IPS DF 19.7 (cell line): Measurements from ENCODE around the gene LACTBL1.

ENCODE experiments used
- DNase-seq: peaks from one replicate; pipeline ENCODE4 v3.0.0-alpha.2; 2013; ENCODE audit warnings: low read depth, low spot score

Gene LACTBL1

GRCh38 chr1:22913421-22914141, 59.1 kb downstream of the LACTBL1 start:
- no peak for DNase-seq

GRCh38 chr1:22912311-22912710, 60.4 kb downstream of the LACTBL1 start:
- DNase-seq = no peak

- no peak for DNase-seq
Measured at GRCh38 chr1:22910986-22911651, 61.5 kb downstream of the LACTBL1 start.

GRCh38 chr1:22910286-22910685, 62.4 kb downstream of the LACTBL1 start:
- no peak for DNase-seq

- DNase-seq = no peak
Measured at GRCh38 chr1:22908880-22909426, 63.7 kb downstream of the LACTBL1 start.

- DNase-seq = no peak
Measured at GRCh38 chr1:22907528-22907927, 65.1 kb downstream of the LACTBL1 start.

- DNase-seq = no peak
Measured at GRCh38 chr1:22906968-22907367, 65.7 kb downstream of the LACTBL1 start.

GRCh38 chr1:22903113-22903512, 69.6 kb downstream of the LACTBL1 start:
- no peak for DNase-seq
